Measurements from ENCODE around the gene MOAP1. TPM values are rescaled to one million over a fixed set of nuclear protein-coding genes. Genes with fewer than 3 reads are reported as not detected.
A peak's percentile ranks its signal among the peaks of the same experiment; 100 is the strongest.

The MOAP1 gene
- total RNA-seq, 4 donors from 2014 or later: 12.4 to 18.9 (median 16.5) TPM

DNA sequence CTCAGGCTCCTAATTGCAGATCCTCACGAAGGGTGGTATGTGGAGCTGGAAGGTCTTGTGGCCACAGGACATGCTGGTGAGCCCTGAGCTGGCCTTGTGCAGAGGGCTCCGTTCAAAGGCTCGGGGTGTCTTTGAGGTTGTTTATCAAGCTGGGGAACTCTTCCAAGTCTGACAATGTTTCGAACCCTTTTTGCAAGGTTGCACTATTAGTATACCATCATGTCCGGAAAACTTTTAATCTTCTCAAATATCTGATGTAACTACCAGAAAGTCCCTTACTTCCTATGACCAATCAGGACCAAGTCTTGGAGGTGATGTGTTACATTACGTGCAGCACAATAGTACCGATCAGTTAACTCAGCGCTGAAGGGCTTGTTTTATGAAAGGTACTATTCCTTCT lies 43.9 kb upstream of the MOAP1 start:
- Histone ChIP-seq H3K4me1 (no peaks in the 10 kb centered on the region), H3K27me3 (no peaks in the 10 kb centered on the region), H3K27ac (no peak overlapping the region), H3K4me3 (no peak overlapping the region), H3K9me3 (no peaks in the 10 kb centered on the region), H3K36me3 (peaks cover 0 to 46% (median 0%) of the 10 kb centered on the region in 3 donors)
- no peak for TF ChIP-seq POLR2A (IDR thresholded peaks at IDR 0.05)
- TF ChIP-seq, protein P1, sequence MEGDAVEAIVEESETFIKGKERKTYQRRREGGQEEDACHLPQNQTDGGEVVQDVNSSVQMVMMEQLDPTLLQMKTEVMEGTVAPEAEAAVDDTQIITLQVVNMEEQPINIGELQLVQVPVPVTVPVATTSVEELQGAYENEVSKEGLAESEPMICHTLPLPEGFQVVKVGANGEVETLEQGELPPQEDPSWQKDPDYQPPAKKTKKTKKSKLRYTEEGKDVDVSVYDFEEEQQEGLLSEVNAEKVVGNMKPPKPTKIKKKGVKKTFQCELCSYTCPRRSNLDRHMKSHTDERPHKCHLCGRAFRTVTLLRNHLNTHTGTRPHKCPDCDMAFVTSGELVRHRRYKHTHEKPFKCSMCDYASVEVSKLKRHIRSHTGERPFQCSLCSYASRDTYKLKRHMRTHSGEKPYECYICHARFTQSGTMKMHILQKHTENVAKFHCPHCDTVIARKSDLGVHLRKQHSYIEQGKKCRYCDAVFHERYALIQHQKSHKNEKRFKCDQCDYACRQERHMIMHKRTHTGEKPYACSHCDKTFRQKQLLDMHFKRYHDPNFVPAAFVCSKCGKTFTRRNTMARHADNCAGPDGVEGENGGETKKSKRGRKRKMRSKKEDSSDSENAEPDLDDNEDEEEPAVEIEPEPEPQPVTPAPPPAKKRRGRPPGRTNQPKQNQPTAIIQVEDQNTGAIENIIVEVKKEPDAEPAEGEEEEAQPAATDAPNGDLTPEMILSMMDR (IDR thresholded peaks at IDR 0.05): no peak
- DNase-seq: no peak

DNA sequence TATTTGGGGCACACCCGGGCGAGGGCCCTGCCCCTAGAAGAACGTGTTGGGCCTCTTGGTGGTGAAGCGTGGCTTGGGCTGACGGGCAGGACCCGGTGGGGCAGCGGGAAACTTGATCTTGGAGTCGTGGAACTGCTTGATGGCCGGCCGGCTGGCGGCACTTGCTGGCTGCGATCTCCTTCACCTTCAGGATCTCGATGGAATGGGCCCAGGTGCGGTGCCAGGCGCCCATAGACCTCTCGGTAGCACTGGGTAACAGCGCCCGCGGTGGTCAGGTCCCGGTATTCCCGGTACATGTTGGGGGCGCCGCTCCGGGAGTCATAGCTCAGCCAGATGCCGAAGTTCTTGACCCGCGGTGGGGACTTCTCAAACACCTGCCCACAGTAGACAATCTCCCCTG lies 38.9 kb upstream of the MOAP1 start:
- Histone ChIP-seq H3K4me1 (no peaks in the 10 kb centered on the region), H3K9me3 (no peaks in the 10 kb centered on the region), H3K27me3 (no peaks in the 10 kb centered on the region), H3K4me3 (no peak overlapping the region), H3K27ac (no peak overlapping the region), H3K36me3 (peaks cover 0 to 92% (median 0%) of the 10 kb centered on the region in 3 donors)
- no peak for DNase-seq
- TF ChIP-seq, protein P1 (IDR thresholded peaks at IDR 0.05): no peak
- no peak for TF ChIP-seq POLR2A (IDR thresholded peaks at IDR 0.05)

DNA sequence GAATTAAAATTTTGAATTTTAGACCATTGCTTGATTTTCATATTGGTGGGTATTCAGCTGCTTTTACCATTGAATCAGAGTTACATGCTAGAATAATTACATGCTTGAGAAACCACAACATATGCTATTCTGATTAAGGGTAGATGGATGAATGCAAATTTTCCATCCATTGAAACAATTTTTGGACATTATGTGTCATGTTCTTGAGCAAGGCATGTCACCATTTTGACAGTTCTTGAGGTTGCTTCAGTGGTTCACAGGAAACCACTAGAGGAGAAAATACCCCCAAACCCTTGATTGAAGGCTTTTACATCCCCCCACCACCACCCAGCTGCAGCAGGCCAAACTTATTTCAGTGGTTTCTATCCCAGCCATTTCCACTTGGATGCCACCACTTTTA lies 35.8 kb upstream of the MOAP1 start:
- H3K36me3 ChIP-seq: peaks cover 0 to 85% (median 0%) of the 10 kb centered on the region in 3 donors
- TF ChIP-seq, protein P1 (IDR thresholded peaks at IDR 0.05): no peak
- TF ChIP-seq POLR2A (IDR thresholded peaks at IDR 0.05): no peak

DNA sequence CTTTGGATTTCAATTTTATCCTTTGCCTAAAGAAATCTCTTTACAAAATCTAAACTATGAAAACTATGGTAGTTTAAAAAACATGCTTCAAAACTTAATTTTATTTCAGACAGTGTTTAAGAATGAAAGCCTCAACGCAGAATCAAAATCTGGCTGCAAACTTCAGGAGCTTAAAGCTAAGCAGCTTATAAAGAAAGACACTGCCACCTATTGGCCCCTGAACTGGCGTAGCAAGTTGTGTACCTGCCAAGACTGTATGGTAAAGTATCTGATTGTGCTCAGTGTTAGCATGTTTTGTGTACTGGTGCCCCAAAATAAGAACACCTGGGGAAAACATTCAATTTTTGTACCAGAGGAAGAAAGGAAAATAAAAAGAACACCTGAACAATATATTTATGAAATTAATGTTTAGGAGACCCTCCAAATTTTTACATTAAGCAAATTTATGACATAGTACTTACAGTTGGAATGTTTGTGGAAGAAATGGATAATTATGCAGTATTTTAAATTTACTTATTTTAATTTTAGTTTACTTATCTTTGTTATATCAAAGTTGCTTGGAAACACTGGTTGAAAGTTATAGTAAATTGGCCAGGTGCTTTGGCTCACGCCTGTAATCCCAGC lies 34.5 kb upstream of the MOAP1 start:
- Histone ChIP-seq H3K4me3 (no peak overlapping the region), H3K9me3 (no peaks in the 10 kb centered on the region), H3K36me3 (peaks cover 0 to 86% (median 0%) of the 10 kb centered on the region in 3 donors), H3K27me3 (no peaks in the 10 kb centered on the region), H3K27ac (no peak overlapping the region), H3K4me1 (no peaks in the 10 kb centered on the region)
- peak in 2 of 3 donors; percentile 36 to 80 for DNase-seq
- TF ChIP-seq POLR2A (IDR thresholded peaks at IDR 0.05): no peak
- TF ChIP-seq, protein P1 (IDR thresholded peaks at IDR 0.05): peak in 4 of 6 experiments; percentile 55 to 67 (median 64)

More for the DNA sequence above, 35.8 kb upstream of the MOAP1 start:
- Histone ChIP-seq H3K4me1 (no peaks in the 10 kb centered on the region), H3K4me3 (no peak overlapping the region), H3K9me3 (no peaks in the 10 kb centered on the region), H3K27ac (no peak overlapping the region), H3K27me3 (no peaks in the 10 kb centered on the region)
- DNase-seq: no peak

DNA sequence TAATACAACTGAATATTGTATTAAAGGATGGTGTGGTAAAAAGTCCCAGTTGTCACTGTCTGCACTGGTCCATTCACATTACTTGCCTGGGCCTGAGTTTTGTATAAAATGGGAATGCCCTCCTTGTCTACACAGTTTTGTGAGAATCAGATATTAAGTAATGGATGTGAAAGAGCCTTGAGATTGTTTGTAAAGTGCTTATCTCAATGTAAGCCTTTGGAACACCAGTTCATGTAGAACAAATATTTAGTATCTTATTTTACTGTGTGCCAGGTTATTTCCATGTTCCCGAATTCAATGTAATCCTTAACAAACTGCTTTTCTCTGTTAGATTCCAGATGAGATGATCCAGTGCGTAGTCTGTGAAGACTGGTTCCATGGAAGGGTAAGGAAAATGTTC lies 29.9 kb upstream of the MOAP1 start:
- H3K9me3 ChIP-seq: no peaks in the 10 kb centered on the region
- TF ChIP-seq POLR2A (IDR thresholded peaks at IDR 0.05): no peak
- TF ChIP-seq, protein P1 (IDR thresholded peaks at IDR 0.05): no peak
- H3K36me3 ChIP-seq: peaks cover 0 to 76% (median 0%) of the 10 kb centered on the region in 3 donors
- no peaks in the 10 kb centered on the region for H3K27me3 ChIP-seq
- no peak overlapping the region for H3K4me3 ChIP-seq
- no peak for DNase-seq
- no peak overlapping the region for H3K27ac ChIP-seq
- H3K4me1 ChIP-seq: peaks cover 0 to 3% (median 0%) of the 10 kb centered on the region in 4 donors

Measured in Peyer's patch (tissue), 4 donors.